ENCODE data around the gene MAMDC2.

MAMDC2 gene

DNA sequence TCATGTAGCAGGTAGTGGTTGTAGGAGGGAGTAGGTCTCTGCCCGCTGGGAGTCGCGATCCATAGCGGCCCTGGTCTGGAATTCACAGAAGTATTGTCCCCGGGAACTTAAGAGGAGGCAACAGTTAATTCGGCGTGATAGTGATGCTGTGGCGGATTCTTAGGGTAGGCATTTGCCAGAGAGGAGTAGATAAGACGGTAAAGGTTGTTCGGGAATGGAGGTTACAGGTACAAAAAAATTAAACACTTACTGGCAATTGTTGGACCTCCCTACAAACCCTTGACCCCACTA lies 215.8 kb downstream of the MAMDC2 start:
- DNase-seq (ENCODE audit: low read depth, low spot score), result no peak
- ChIA-PET POLR2A (no interaction called here), CTCF (interaction anchor here (1.3 kb wide), 1 partner anchor 32 kb away, joined by 3 read pairs; no protein-coding TSS in a partner anchor)
- TF ChIP-seq, protein P1, sequence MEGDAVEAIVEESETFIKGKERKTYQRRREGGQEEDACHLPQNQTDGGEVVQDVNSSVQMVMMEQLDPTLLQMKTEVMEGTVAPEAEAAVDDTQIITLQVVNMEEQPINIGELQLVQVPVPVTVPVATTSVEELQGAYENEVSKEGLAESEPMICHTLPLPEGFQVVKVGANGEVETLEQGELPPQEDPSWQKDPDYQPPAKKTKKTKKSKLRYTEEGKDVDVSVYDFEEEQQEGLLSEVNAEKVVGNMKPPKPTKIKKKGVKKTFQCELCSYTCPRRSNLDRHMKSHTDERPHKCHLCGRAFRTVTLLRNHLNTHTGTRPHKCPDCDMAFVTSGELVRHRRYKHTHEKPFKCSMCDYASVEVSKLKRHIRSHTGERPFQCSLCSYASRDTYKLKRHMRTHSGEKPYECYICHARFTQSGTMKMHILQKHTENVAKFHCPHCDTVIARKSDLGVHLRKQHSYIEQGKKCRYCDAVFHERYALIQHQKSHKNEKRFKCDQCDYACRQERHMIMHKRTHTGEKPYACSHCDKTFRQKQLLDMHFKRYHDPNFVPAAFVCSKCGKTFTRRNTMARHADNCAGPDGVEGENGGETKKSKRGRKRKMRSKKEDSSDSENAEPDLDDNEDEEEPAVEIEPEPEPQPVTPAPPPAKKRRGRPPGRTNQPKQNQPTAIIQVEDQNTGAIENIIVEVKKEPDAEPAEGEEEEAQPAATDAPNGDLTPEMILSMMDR (IDR thresholded peaks at IDR 0.05; ENCODE audit: insufficient read depth, low read length, missing control alignments), result no peak
- H3K4me3 ChIP-seq (ENCODE audit: low read depth, low read length), result peak overlapping the region; percentile 87

DNA sequence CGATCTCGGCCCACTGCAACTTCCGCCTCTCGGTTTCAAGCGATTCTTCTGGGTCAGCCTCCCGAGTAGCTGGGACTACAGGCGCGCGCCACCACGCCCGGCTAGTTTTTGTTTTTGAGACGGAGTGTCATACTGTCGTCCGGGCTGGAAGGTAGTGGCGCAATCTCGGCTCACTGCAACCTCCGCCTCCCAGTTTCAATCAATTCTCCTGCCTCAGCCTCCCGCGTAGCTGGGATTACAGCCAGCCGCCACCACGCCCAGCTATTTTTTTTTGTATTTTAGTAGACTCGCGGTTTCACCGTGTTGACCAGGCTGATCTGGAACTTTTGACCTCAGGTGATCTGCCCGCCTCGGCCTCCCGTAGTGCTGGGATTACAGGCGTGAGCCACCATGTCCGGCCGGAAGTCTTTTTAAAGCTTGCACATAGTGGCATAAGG lies 216.4 kb downstream of the MAMDC2 start:
- TF ChIP-seq, protein P1 (IDR thresholded peaks at IDR 0.05; ENCODE audit: insufficient read depth, low read length, missing control alignments), result no peak
- CTCF ChIA-PET, result interaction anchor here (1.3 kb wide), 1 partner anchor 32 kb away, joined by 3 read pairs; no protein-coding TSS in a partner anchor
- no peak for DNase-seq (ENCODE audit: low read depth, low spot score)
- POLR2A ChIA-PET, result no interaction called here
- H3K4me3 ChIP-seq (ENCODE audit: low read depth, low read length), result peak overlapping the region; percentile 87

DNA sequence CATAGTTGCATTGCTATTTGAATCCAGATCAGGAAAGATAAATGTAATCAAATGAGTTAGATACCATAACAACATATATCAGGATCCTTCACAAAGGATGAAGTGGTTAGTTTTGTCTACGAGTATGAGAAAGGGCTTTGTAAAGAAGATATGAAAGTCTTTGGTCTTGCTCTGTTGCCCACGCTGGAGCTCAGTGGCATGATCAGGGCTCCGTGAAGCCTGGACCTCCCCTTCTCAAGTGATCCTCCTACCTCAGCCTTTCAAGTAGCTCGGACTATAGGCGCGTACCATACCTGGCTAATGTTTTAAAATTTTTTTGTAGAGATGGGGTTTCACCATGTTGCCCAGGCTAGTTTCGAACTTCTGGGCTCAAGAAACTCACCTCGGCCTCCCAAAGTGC lies 217.0 kb downstream of the MAMDC2 start:
- no peak for DNase-seq (ENCODE audit: low read depth, low spot score)
- TF ChIP-seq, protein P1 (IDR thresholded peaks at IDR 0.05; ENCODE audit: insufficient read depth, low read length, missing control alignments), result no peak
- CTCF ChIA-PET, result interaction anchor here (1.3 kb wide), 1 partner anchor 31 kb away, joined by 3 read pairs; no protein-coding TSS in a partner anchor
- H3K4me3 ChIP-seq (ENCODE audit: low read depth, low read length), result no peak overlapping the region; the same call in 1 of the 2 replicates
- POLR2A ChIA-PET, result no interaction called here

DNA sequence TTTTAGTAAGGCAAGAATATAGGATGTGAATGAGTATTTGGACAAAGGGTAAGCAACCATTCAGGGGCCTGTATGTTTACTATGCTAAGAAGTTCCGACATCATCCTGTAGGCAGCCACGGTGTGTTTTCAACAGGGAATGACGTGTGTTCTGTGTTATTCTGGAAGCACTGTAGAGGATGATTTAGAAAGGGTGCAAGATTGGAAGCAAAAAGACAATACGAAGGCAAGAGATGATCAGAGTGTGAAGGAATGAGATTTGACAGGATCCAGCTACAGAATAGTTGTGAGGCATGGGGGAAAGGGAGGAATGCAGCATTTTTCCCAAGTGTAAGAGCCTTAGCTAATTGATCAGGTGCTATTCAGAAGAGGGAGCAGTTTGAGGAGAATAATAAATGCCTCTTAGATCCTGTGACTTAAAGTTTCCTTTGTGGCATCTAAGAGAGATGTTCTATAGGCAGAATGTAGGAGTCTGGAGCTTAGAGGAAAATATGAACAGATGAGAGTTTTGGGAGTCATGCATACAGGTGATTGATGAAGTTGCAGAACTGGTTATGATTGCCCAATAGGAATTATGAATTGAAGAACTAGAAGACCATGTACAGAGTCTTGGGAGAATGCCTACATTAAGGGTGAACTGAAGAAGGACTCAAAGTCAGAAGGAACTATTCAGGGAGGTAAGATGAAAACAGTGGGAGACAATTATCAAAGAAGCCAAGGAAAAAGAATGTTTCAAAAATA lies 217.7 kb downstream of the MAMDC2 start:
- no peak for DNase-seq (ENCODE audit: low read depth, low spot score)
- TF ChIP-seq, protein P1 (IDR thresholded peaks at IDR 0.05; ENCODE audit: insufficient read depth, low read length, missing control alignments), result no peak
- ChIA-PET POLR2A (no interaction called here), CTCF (no interaction called here)
- H3K4me3 ChIP-seq (ENCODE audit: low read depth, low read length), result no peak overlapping the region

DNA sequence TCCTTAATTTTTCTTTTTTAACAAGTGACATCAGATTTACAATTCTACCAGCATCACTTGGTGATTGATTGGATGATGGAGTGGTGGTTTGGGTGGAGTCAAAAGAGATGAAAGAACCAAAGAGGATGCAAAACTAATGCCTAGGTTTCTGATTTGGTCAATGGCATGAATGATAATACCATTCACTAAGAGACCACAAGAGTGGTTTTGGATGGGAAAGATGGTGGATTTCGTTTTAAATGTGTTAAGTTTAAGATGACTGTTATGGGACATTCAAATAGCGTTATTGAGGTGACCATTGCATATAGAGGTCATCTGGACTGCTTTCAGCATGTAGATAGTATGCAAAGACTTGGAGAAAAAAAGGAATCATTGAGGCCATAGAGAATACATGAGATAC lies 218.7 kb downstream of the MAMDC2 start:
- DNase-seq (ENCODE audit: low read depth, low spot score), result no peak
- ChIA-PET POLR2A (no interaction called here), CTCF (interaction anchor here (1.3 kb wide), 1 partner anchor 152 kb away, joined by 3 read pairs; no protein-coding TSS in a partner anchor)
- no peak overlapping the region for H3K4me3 ChIP-seq (ENCODE audit: low read depth, low read length)
- TF ChIP-seq, protein P1 (IDR thresholded peaks at IDR 0.05; ENCODE audit: insufficient read depth, low read length, missing control alignments), result no peak

DNA sequence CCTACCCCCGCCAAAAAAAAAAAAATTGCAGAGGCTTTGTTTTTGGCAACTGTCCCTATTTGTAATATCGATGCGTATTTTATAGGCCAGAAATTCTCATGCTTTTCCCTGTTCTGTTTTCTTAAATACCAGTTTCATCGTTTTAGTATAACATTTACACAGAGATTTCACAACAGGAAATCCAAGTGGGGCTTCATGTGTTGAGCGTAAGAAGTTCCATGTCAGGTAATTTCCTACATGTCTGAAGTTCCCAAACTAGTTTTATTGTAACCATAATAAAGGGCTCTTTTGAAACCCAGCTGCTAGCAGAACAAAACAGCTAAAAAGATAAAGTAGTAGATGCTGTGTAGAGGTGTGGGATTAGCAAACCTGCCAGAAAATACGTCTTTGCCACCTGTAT lies 219.3 kb downstream of the MAMDC2 start:
- TF ChIP-seq, protein P1 (IDR thresholded peaks at IDR 0.05; ENCODE audit: insufficient read depth, low read length, missing control alignments), result no peak
- DNase-seq (ENCODE audit: low read depth, low spot score), result no peak
- H3K4me3 ChIP-seq (ENCODE audit: low read depth, low read length), result no peak overlapping the region
- POLR2A ChIA-PET, result no interaction called here
- CTCF ChIA-PET, result interaction anchor here (1.3 kb wide), 1 partner anchor 152 kb away, joined by 3 read pairs; no protein-coding TSS in a partner anchor

All from AG04449 (cell line).